ENCODE measurements around the gene CLIP2.
A peak's percentile ranks its signal among the peaks of the same experiment; 100 is the strongest.

Gene CLIP2

DNA sequence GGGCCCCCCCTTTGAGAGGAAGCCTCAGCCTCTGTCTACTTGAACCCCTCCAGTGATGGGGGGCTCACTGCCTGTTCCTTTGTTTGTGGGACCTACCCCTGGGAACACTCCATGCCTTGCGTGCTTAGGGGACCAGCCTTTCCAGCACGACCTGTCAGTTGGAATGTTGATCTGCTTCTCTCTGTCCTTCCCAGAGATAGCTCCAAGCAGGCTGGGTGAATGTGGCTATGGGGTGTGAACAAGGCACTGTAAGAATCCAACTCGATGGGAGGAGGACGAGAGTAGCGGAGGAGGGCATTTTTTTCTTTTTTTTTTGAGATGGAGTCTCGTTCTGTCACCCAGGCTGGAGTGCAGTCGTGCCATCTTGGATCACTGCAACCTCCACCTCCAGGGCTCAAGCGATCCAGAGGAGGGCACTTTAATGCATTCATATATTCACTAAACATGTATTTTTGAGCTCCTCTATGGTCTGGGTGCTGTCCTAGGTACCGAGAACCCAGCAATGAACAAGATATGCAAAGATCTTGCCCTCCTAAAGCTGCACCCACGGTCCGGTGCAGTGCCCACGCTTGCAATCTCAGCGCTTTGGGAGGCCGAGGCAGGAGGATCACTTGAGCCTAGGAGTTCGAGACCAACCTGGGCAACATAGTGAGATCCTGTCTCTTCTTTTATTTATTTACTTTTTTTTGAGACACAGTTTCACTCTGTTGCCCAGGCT lies 8.5 kb downstream of the CLIP2 start:
- Histone ChIP-seq H3K4me2 (ENCODE audit: insufficient read depth, low read length, poor library complexity, severe bottlenecking) (no peak overlapping the region), H2BK15ac (ENCODE audit: low read length) (no peak overlapping the region), H3K79me1 (ENCODE audit: low read depth, low read length) (peaks cover 15% of the 10 kb centered on the region), H2BK120ac (ENCODE audit: low read depth, low read length) (no peak overlapping the region), H3K9me3 (replicated peaks in 1 of 2; ENCODE audit: control insufficient read depth in 2 of 2, insufficient read depth in 1 of 2, low read depth in 1 of 2, low read length in 2 of 2) (peaks cover 0 to 2% of the 10 kb centered on the region in 2 donors), H3K23ac (ENCODE audit: low read depth, low read length, poor library complexity) (no peak overlapping the region), H3K27me3 (ENCODE audit: control insufficient read depth in 3 of 3, insufficient read depth in 3 of 3, low read depth in 1 of 3, low read length in 3 of 3) (no peaks in the 10 kb centered on the region), H3K9ac (ENCODE audit: low read depth, low read length, poor library complexity) (no peak overlapping the region), H3K27ac (replicated peaks; ENCODE audit: low read length) (no peak overlapping the region), H2AFZ (ENCODE audit: low read length) (no peak overlapping the region), H3K4me1 (ENCODE audit: control insufficient read depth in 2 of 2, insufficient read depth in 1 of 2, low read depth in 1 of 2, low read length in 2 of 2) (peaks cover 11 to 12% of the 10 kb centered on the region in 2 donors), H3K14ac (ENCODE audit: low read length) (no peak overlapping the region), H2BK5ac (ENCODE audit: low read length) (no peak overlapping the region), H3K4ac (ENCODE audit: low read length) (no peak overlapping the region), H2AK5ac (ENCODE audit: low read depth, low read length) (no peak overlapping the region), H4K91ac (ENCODE audit: low read depth, low read length, poor library complexity) (no peak overlapping the region), H2BK12ac (ENCODE audit: low read length) (no peak overlapping the region), H3K18ac (ENCODE audit: low read length) (no peak overlapping the region), H3K4me3 (ENCODE audit: low read length in 2 of 2) (no peak overlapping the region), H4K8ac (ENCODE audit: low read depth, low read length) (no peak overlapping the region), H3K36me3 (replicated peaks in 1 of 2; ENCODE audit: control insufficient read depth in 2 of 2, insufficient read depth in 2 of 2, low read length in 2 of 2) (peaks cover 0 to 14% of the 10 kb centered on the region in 2 donors)
- DNase-seq (ENCODE audit: low spot score), result no peak
- WGBS, 2 donors (ENCODE audit: extremely low coverage in 2 of 2, insufficient read length in 2 of 2, insufficient replicate concordance in 1 of 2), result no CpG with 5 or more reads among the region's 15 CpGs

DNA sequence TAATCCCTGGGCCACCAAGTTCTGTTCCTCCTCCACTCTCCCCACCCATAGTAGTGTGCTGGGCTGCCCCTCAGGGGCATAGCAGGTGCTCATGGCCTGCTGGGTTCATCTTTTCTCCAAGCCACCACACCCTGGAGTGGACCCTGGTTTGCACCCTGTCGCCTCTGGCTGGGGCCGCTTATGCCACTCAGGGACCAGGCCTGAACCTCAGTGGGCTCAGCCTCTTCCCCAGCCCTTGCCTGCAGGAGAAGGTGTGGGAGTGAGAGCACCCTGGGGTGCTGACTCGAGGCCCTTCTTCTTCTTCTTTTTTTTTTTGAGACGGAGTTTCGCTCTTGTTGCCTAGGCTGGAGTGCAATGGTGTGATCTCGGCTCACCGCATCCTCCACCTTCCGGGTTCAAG lies 10.2 kb downstream of the CLIP2 start:
- Histone ChIP-seq H2AFZ (ENCODE audit: low read length) (no peak overlapping the region), H3K14ac (ENCODE audit: low read length) (no peak overlapping the region), H4K8ac (ENCODE audit: low read depth, low read length) (no peak overlapping the region), H3K4ac (ENCODE audit: low read length) (no peak overlapping the region), H2AK5ac (ENCODE audit: low read depth, low read length) (no peak overlapping the region), H3K4me3 (ENCODE audit: low read length in 2 of 2) (no peak overlapping the region), H3K79me1 (ENCODE audit: low read depth, low read length) (peaks cover 16% of the 10 kb centered on the region), H4K91ac (ENCODE audit: low read depth, low read length, poor library complexity) (no peak overlapping the region), H2BK15ac (ENCODE audit: low read length) (no peak overlapping the region), H2BK120ac (ENCODE audit: low read depth, low read length) (no peak overlapping the region), H3K27me3 (ENCODE audit: control insufficient read depth in 3 of 3, insufficient read depth in 3 of 3, low read depth in 1 of 3, low read length in 3 of 3) (no peaks in the 10 kb centered on the region), H3K23ac (ENCODE audit: low read depth, low read length, poor library complexity) (no peak overlapping the region), H3K4me2 (ENCODE audit: insufficient read depth, low read length, poor library complexity, severe bottlenecking) (no peak overlapping the region), H3K4me1 (ENCODE audit: control insufficient read depth in 2 of 2, insufficient read depth in 1 of 2, low read depth in 1 of 2, low read length in 2 of 2) (peaks cover 2 to 6% of the 10 kb centered on the region in 2 donors), H3K18ac (ENCODE audit: low read length) (no peak overlapping the region), H2BK12ac (ENCODE audit: low read length) (no peak overlapping the region), H3K9ac (ENCODE audit: low read depth, low read length, poor library complexity) (no peak overlapping the region), H3K27ac (replicated peaks; ENCODE audit: low read length) (no peak overlapping the region), H3K36me3 (replicated peaks in 1 of 2; ENCODE audit: control insufficient read depth in 2 of 2, insufficient read depth in 2 of 2, low read length in 2 of 2) (peaks cover 0 to 14% of the 10 kb centered on the region in 2 donors), H2BK5ac (ENCODE audit: low read length) (no peak overlapping the region), H3K9me3 (replicated peaks in 1 of 2; ENCODE audit: control insufficient read depth in 2 of 2, insufficient read depth in 1 of 2, low read depth in 1 of 2, low read length in 2 of 2) (peaks cover 0 to 2% of the 10 kb centered on the region in 2 donors)
- no CpG with 5 or more reads among the region's 8 CpGs for WGBS, 2 donors (ENCODE audit: extremely low coverage in 2 of 2, insufficient read length in 2 of 2, insufficient replicate concordance in 1 of 2)
- no peak for DNase-seq (ENCODE audit: low spot score)

GRCh38 chr7:74300926-74301325 lies 11.7 kb downstream of the CLIP2 start:
- Histone ChIP-seq H3K4ac (ENCODE audit: low read length) (no peak overlapping the region), H3K27ac (replicated peaks; ENCODE audit: low read length) (no peak overlapping the region), H3K18ac (ENCODE audit: low read length) (no peak overlapping the region), H3K27me3 (ENCODE audit: control insufficient read depth in 3 of 3, insufficient read depth in 3 of 3, low read depth in 1 of 3, low read length in 3 of 3) (no peaks in the 10 kb centered on the region), H2BK120ac (ENCODE audit: low read depth, low read length) (no peak overlapping the region), H3K23ac (ENCODE audit: low read depth, low read length, poor library complexity) (no peak overlapping the region), H4K91ac (ENCODE audit: low read depth, low read length, poor library complexity) (no peak overlapping the region), H4K8ac (ENCODE audit: low read depth, low read length) (no peak overlapping the region), H2BK12ac (ENCODE audit: low read length) (no peak overlapping the region), H3K79me1 (ENCODE audit: low read depth, low read length) (peaks cover 9% of the 10 kb centered on the region), H2AFZ (ENCODE audit: low read length) (no peak overlapping the region), H2AK5ac (ENCODE audit: low read depth, low read length) (no peak overlapping the region), H3K9ac (ENCODE audit: low read depth, low read length, poor library complexity) (no peak overlapping the region), H3K4me3 (ENCODE audit: low read length in 2 of 2) (no peak overlapping the region), H3K9me3 (replicated peaks in 1 of 2; ENCODE audit: control insufficient read depth in 2 of 2, insufficient read depth in 1 of 2, low read depth in 1 of 2, low read length in 2 of 2) (peaks cover 0 to 2% of the 10 kb centered on the region in 2 donors), H3K4me2 (ENCODE audit: insufficient read depth, low read length, poor library complexity, severe bottlenecking) (no peak overlapping the region), H3K14ac (ENCODE audit: low read length) (no peak overlapping the region), H3K4me1 (ENCODE audit: control insufficient read depth in 2 of 2, insufficient read depth in 1 of 2, low read depth in 1 of 2, low read length in 2 of 2) (no peaks in the 10 kb centered on the region), H2BK15ac (ENCODE audit: low read length) (no peak overlapping the region), H3K36me3 (replicated peaks in 1 of 2; ENCODE audit: control insufficient read depth in 2 of 2, insufficient read depth in 2 of 2, low read length in 2 of 2) (peaks cover 0 to 8% of the 10 kb centered on the region in 2 donors), H2BK5ac (ENCODE audit: low read length) (no peak overlapping the region)
- no peak for DNase-seq (ENCODE audit: low spot score)
- WGBS, 2 donors (ENCODE audit: extremely low coverage in 2 of 2, insufficient read length in 2 of 2, insufficient replicate concordance in 1 of 2), result no CpG with 5 or more reads among the region's 4 CpGs

- peak overlapping the region; percentile 2 for H3K18ac ChIP-seq (ENCODE audit: low read length)
- no peak overlapping the region for H2AK5ac ChIP-seq (ENCODE audit: low read depth, low read length)
- no peak overlapping the region for H2BK12ac ChIP-seq (ENCODE audit: low read length)
- no peak overlapping the region for H2BK5ac ChIP-seq (ENCODE audit: low read length)
- no peak overlapping the region for H3K9ac ChIP-seq (ENCODE audit: low read depth, low read length, poor library complexity)
- H2AFZ ChIP-seq (ENCODE audit: low read length), result no peak overlapping the region
- no peak overlapping the region for H3K4ac ChIP-seq (ENCODE audit: low read length)
- H3K4me3 ChIP-seq (ENCODE audit: low read length in 2 of 2), result no peak overlapping the region
- no peak overlapping the region for H4K91ac ChIP-seq (ENCODE audit: low read depth, low read length, poor library complexity)
- H3K23ac ChIP-seq (ENCODE audit: low read depth, low read length, poor library complexity), result peak overlapping the region; percentile 44
- no peaks in the 10 kb centered on the region for H3K27me3 ChIP-seq (ENCODE audit: control insufficient read depth in 3 of 3, insufficient read depth in 3 of 3, low read depth in 1 of 3, low read length in 3 of 3)
- no peak overlapping the region for H3K4me2 ChIP-seq (ENCODE audit: insufficient read depth, low read length, poor library complexity, severe bottlenecking)
- peak overlapping the region; percentile 75 for H3K14ac ChIP-seq (ENCODE audit: low read length)
- H3K4me1 ChIP-seq (ENCODE audit: control insufficient read depth in 2 of 2, insufficient read depth in 1 of 2, low read depth in 1 of 2, low read length in 2 of 2), result peaks cover 6 to 13% of the 10 kb centered on the region in 2 donors
- peak overlapping the region; percentile 65 for H4K8ac ChIP-seq (ENCODE audit: low read depth, low read length)
- no peaks in the 10 kb centered on the region for H3K9me3 ChIP-seq (replicated peaks in 1 of 2; ENCODE audit: control insufficient read depth in 2 of 2, insufficient read depth in 1 of 2, low read depth in 1 of 2, low read length in 2 of 2)
- no peak overlapping the region for H3K27ac ChIP-seq (replicated peaks; ENCODE audit: low read length)
- no peak overlapping the region for H2BK15ac ChIP-seq (ENCODE audit: low read length)
- no CpG with 5 or more reads among the region's 10 CpGs for WGBS, 2 donors (ENCODE audit: extremely low coverage in 2 of 2, insufficient read length in 2 of 2, insufficient replicate concordance in 1 of 2)
- peaks cover 0 to 1% of the 10 kb centered on the region in 2 donors for H3K36me3 ChIP-seq (replicated peaks in 1 of 2; ENCODE audit: control insufficient read depth in 2 of 2, insufficient read depth in 2 of 2, low read length in 2 of 2)
- DNase-seq (ENCODE audit: low spot score), result no peak
- H3K79me1 ChIP-seq (ENCODE audit: low read depth, low read length), result peaks cover 17% of the 10 kb centered on the region
- no peak overlapping the region for H2BK120ac ChIP-seq (ENCODE audit: low read depth, low read length)
These were observed 13.6 kb downstream of the CLIP2 start for GRCh38 chr7:74302745-74303221.

Measured in neuronal stem cell (in vitro differentiated cells).